ENCODE measurements around the gene ORC4. TPM values are rescaled to one million over a fixed set of nuclear protein-coding genes. Genes with fewer than 3 reads are reported as not detected.

Gene ORC4
- total RNA-seq, 1 donor: 25.7 TPM

Other genes starting within 250 kb of the ORC4 start
- 39.9 TPM for gene ACVR2A, start 175.7 kb downstream of the ORC4 start, total RNA-seq
- 25.1 TPM for gene MBD5, start 354 bp upstream of the ORC4 start, total RNA-seq